Suppressor macrophage treated with lipopolysaccharide for 1 hour (primary cell): ENCODE results near the gene HSPA12B.

ENCODE experiments used
- DNase-seq, 3 donors: peaks; one replicate each; pipeline ENCODE4 v3.0.0-alpha.2; 2020 to 2022

Gene HSPA12B

GRCh38 chr20:3732327-3733118 is at the start of gene HSPA12B:
Gene HSPA12B, plus strand, starts transcription at chr20:3732685. Its CDS starts 5,990 bp downstream, at chr20:3738675.
- DNase-seq = peak in 1 of 3 donors; percentile 22

- no peak for DNase-seq
These were observed 47.1 kb upstream of the HSPA12B start for GRCh38 chr20:3685341-3685740.

GRCh38 chr20:3686421-3686820 is 46.1 kb upstream of the HSPA12B start:
- no peak for DNase-seq

- peak in 1 of 3 donors; percentile 30 for DNase-seq
These were observed 45.6 kb upstream of the HSPA12B start for GRCh38 chr20:3686867-3687321.

GRCh38 chr20:3687655-3688054 is 44.8 kb upstream of the HSPA12B start:
- peak in 2 of 3 donors; percentile 32 to 41 for DNase-seq

- no peak for DNase-seq
These were observed 42.5 kb upstream of the HSPA12B start for GRCh38 chr20:3689978-3690377.

GRCh38 chr20:3690413-3690812 is 42.1 kb upstream of the HSPA12B start:
- DNase-seq = no peak

GRCh38 chr20:3691306-3691705 is 41.2 kb upstream of the HSPA12B start:
- DNase-seq = no peak

GRCh38 chr20:3691897-3692296 is 40.6 kb upstream of the HSPA12B start:
- no peak for DNase-seq

- DNase-seq = no peak
These were observed 39.7 kb upstream of the HSPA12B start for GRCh38 chr20:3692706-3693294.

- DNase-seq = no peak
These were observed 39.1 kb upstream of the HSPA12B start for GRCh38 chr20:3693376-3693775.

GRCh38 chr20:3694864-3695263 is 37.6 kb upstream of the HSPA12B start:
- no peak for DNase-seq

GRCh38 chr20:3696200-3696599 is 36.3 kb upstream of the HSPA12B start:
- peak; percentile 50 to 66 (median 55) for DNase-seq

- no peak for DNase-seq
These were observed 35.5 kb upstream of the HSPA12B start for GRCh38 chr20:3696745-3697587.

- DNase-seq = no peak
These were observed 34.7 kb upstream of the HSPA12B start for GRCh38 chr20:3697588-3698305.

- no peak for DNase-seq
These were observed 33.9 kb upstream of the HSPA12B start for GRCh38 chr20:3698591-3699001.

- DNase-seq = no peak
These were observed 33.4 kb upstream of the HSPA12B start for GRCh38 chr20:3699037-3699436.

- no peak for DNase-seq
These were observed 31.2 kb upstream of the HSPA12B start for GRCh38 chr20:3701061-3701998.

GRCh38 chr20:3702611-3703391 is 29.7 kb upstream of the HSPA12B start:
- no peak for DNase-seq

GRCh38 chr20:3704087-3704486 is 28.4 kb upstream of the HSPA12B start:
- no peak for DNase-seq

- DNase-seq = no peak
These were observed 27.0 kb upstream of the HSPA12B start for GRCh38 chr20:3705491-3705969.
